ENCODE results near the gene GNG3.
"Not testable (repeated sequence)": the region's sequence is repeated elsewhere in the genome, so short reads cannot be mapped to it uniquely, and the experiment has no call there.

Gene GNG3

GRCh38 chr11:62688491-62688890, 19.0 kb upstream of the GNG3 start:
- no peak for DNase-seq

GRCh38 chr11:62689421-62690183, 17.9 kb upstream of the GNG3 start, which contains the start of gene LRRN4CL:
TSS of gene LRRN4CL (minus strand) at chr11:62689530. CDS start at chr11:62688508, 1,022 bp downstream.
- peak; percentile 89 for DNase-seq

- DNase-seq = not testable (repeated sequence)
These were observed 13.9 kb upstream of the GNG3 start for GRCh38 chr11:62693624-62694023.

GRCh38 chr11:62694455-62695167, 12.9 kb upstream of the GNG3 start:
- peak; percentile 84 for DNase-seq

GRCh38 chr11:62702246-62702645, 5.2 kb upstream of the GNG3 start:
- no peak for DNase-seq

GRCh38 chr11:62703921-62704320, 3.6 kb upstream of the GNG3 start:
- not testable (repeated sequence) for DNase-seq

- DNase-seq = no peak
These were observed 2.1 kb upstream of the GNG3 start for GRCh38 chr11:62705413-62705812.

- DNase-seq = peak; percentile 97
These were observed 1.3 kb upstream of the GNG3 start for GRCh38 chr11:62705880-62706849.

- DNase-seq = no peak
These were observed 627 bp upstream of the GNG3 start for GRCh38 chr11:62706850-62707247.

GRCh38 chr11:62708392-62708791, 916 bp downstream of the GNG3 start:
- DNase-seq = peak; percentile 46

- peak; percentile 44 for DNase-seq
These were observed 1.3 kb downstream of the GNG3 start for GRCh38 chr11:62708793-62709192.

- peak; percentile 99 for DNase-seq
These were observed 1.9 kb downstream of the GNG3 start for GRCh38 chr11:62709247-62710000.

GRCh38 chr11:62710001-62710345, 2.5 kb downstream of the GNG3 start:
- peak; percentile 47 for DNase-seq

GRCh38 chr11:62712276-62712812, 4.9 kb downstream of the GNG3 start:
- DNase-seq = no peak

- DNase-seq = no peak
These were observed 5.4 kb downstream of the GNG3 start for GRCh38 chr11:62712861-62713260.

GRCh38 chr11:62713343-62713742, 5.9 kb downstream of the GNG3 start:
- DNase-seq = no peak

GRCh38 chr11:62715150-62716130, 8.0 kb downstream of the GNG3 start:
- DNase-seq = no peak

GRCh38 chr11:62716206-62716605, 8.7 kb downstream of the GNG3 start:
- no peak for DNase-seq

GRCh38 chr11:62716816-62717215, 9.3 kb downstream of the GNG3 start:
- DNase-seq = no peak

GRCh38 chr11:62719302-62719978, 12.0 kb downstream of the GNG3 start:
- DNase-seq = no peak
